Transverse colon (tissue), 4 donors: Measurements from ENCODE around the gene RPS27A. TPM values are rescaled to one million over a fixed set of nuclear protein-coding genes. Genes with fewer than 3 reads are reported as not detected.
"Not testable (repeated sequence)": the region's sequence is repeated elsewhere in the genome, so short reads cannot be mapped to it uniquely, and the experiment has no call there.

Experiments
- DNase-seq: peaks from one replicate; pipeline ENCODE4 v3.0.0-alpha.2; 2019
- H3K27ac ChIP-seq, 4 donors: fragments of 200-600 bp; sonication (generic); 2 replicates each; pipeline ENCODE4 v1.5.1; 2016 to 2018; ENCODE audit warnings: inconsistent platforms in 4 of 4
- H3K27me3 ChIP-seq: fragments of 200-600 bp; sonication (generic); 2 replicates; pipeline ENCODE4 v1.5.1; 2017; ENCODE audit warnings: inconsistent platforms
- H3K36me3 ChIP-seq, 4 donors: fragments of 200-600 bp; sonication (generic); 2 replicates each; pipeline ENCODE4 v1.5.1; 2017 to 2019; ENCODE audit warnings: inconsistent platforms in 4 of 4
- H3K4me1 ChIP-seq, 4 donors: fragments of 200-600 bp; sonication (generic); 2 replicates each; pipeline ENCODE4 v1.5.1; 2017 to 2020; ENCODE audit warnings: inconsistent platforms in 4 of 4
- H3K4me3 ChIP-seq, 4 donors: fragments of 200-600 bp; sonication (generic); 1 replicate in 1 of 4; 2 replicates in 3 of 4; pipeline versions ENCODE4 v1.5.1 to v1.6.1; 2017 to 2019; ENCODE audit warnings: inconsistent platforms in 4 of 4
- H3K9me3 ChIP-seq, 2 donors: fragments of 200-600 bp; sonication (generic); 2 replicates each; pipeline ENCODE4 v1.5.1; 2017 to 2019; ENCODE audit warnings: inconsistent platforms in 2 of 2
- CTCF ChIP-seq, 5 experiments: fragments of 200-600 bp in 3 of 5; fragments of 450-650 bp in 2 of 5; sonication (generic) in 3 of 5; IDR thresholded peaks; 1 replicate in 2 of 5; 2 replicates in 3 of 5; pipeline ENCODE4 v1.5.1; 2016 to 2017; ENCODE audit warnings: antibody characterized with exemption in 5 of 5, inconsistent platforms in 3 of 5, mild to moderate bottlenecking in 2 of 5, moderate library complexity in 1 of 5
- EP300 ChIP-seq: sonication (generic); formaldehyde crosslinking; IDR thresholded peaks from one replicate; pipeline ENCODE4 v1.6.1; 2017; ENCODE audit warnings: antibody characterized with exemption, low read depth
- POLR2A ChIP-seq: fragments of 450-650 bp; IDR thresholded peaks from one replicate; pipeline ENCODE4 v1.6.1; 2016; ENCODE audit warnings: antibody characterized with exemption, mild to moderate bottlenecking, moderate library complexity
- POLR2AphosphoS5 ChIP-seq, 3 donors: sonication (generic); formaldehyde crosslinking; IDR thresholded peaks; one replicate each; pipeline ENCODE4 v1.6.1; 2016; ENCODE audit warnings: antibody characterized with exemption in 3 of 3
- WGBS, 2 donors: methylation state at CpG; one replicate each; pipeline ENCODE4 v1.1.5; 2018; ENCODE audit warnings: low coverage in 1 of 2; 5-methylcytosine and 5-hydroxymethylcytosine counted together
- in situ Hi-C, 4 donors: fragments of 200-750 bp; cut with MboI; loops; one replicate each; pipeline versions ENCODE4 v1.15.0 to v1.15.1; 2017; ENCODE audit warnings: low sequenced_read_pairs in 3 of 4, low pct_ligation_motif_present in 1 of 4, low pct_unique_long_range_greater_than_20kb in 1 of 4
- intact Hi-C: fragments of 100-400 bp; cut with DNase I; formaldehyde crosslinking; loops from one replicate; pipeline ENCODE4 v1.15.1; 2023; ENCODE audit warnings: low total_unique reads
- total RNA-seq, 4 donors: library from RNA; depleted of rRNA; stranded (reverse); fragments of >200 nt; gene quantifications; one replicate each; pipeline ENCODE4 v1.1.0, GENCODE V29; 2016

Gene RPS27A
- total RNA-seq, 4 donors from 2014 or later, result 233 to 1,267 (median 895) TPM

- in situ Hi-C loops (loop anchor here in 1 of 4 donors (25.0 kb wide), 1 partner anchor 169 kb away; no protein-coding TSS in a partner anchor), intact Hi-C loops (no loop called here)
- DNase-seq, result no peak
- Histone ChIP-seq H3K27me3 (no peaks in the 10 kb centered on the region), H3K4me1 (peaks cover 7 to 22% (median 14%) of the 10 kb centered on the region in 4 donors), H3K4me3 (peak overlapping the region; percentile 39 to 76 (median 58)), H3K36me3 (peaks cover 0 to 24% (median 2%) of the 10 kb centered on the region in 4 donors), H3K9me3 (no peaks in the 10 kb centered on the region), H3K27ac (peak overlapping the region; percentile 84 to 91 (median 89))
- WGBS, 2 donors, result 16% methylated on average over 13 of the region's 13 CpGs
- TF ChIP-seq POLR2A (no peak), EP300 (no peak), CTCF (IDR thresholded peaks at IDR 0.05) (peak in 2 of 5 experiments; percentile 9 to 11)
Measured at GRCh38 chr2:55268288-55268906, 35.9 kb downstream of the RPS27A start.

DNA sequence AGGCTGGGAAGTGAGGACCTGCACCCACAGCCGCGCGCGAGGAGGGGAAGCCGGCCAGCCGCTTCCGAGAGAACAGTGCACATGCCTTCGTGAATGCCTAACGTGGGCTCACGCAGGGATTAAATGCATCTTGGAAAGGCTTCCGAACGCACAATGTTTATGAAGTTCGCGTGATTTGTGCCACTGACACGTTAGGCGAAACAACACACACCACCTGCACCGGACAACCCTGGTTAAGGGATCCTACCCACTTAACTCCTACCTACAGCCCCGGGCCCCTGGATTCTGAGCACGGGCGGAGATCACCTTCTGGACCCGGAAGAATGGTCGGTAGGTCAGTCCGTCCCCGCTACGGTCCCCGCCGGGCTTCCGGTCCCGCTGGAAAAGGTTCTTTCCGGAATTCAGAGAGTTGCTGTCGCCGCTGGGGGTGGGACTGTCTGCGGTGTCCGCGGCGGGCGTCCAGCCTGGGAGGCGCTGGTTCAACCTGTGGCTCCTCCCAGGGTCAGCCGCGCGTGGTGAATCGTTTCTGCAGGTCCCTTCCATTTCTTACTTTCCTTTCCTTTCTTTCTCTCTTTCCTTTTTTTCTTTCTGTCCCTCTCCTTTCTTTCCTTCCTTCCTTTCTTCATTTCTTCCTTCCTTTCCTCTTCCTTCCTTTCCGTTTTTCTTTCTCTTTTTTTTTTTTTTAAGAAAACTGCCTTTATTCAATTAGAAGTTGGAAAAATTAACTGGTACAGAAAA lies 36.6 kb downstream of the RPS27A start, which contains the start of gene MTIF2:
Gene MTIF2 (minus strand): TSS at position 325 of the 738 bp plus-strand sequence. CDS start 5,373 bp downstream, outside the sequence.
- peaks cover 0 to 18% (median 0%) of the 10 kb centered on the region in 4 donors for H3K36me3 ChIP-seq
- 0% methylated on average over 5 to 43 of the region's 43 CpGs for WGBS, 2 donors
- H3K4me3 ChIP-seq, result peak within 1 kb of the TSS; percentile 39 to 76 (median 58)
- intact Hi-C loops, result no loop called here
- no peaks in the 10 kb centered on the region for H3K27me3 ChIP-seq
- peak; percentile 97 for DNase-seq
- TF ChIP-seq POLR2AphosphoS5 (IDR thresholded peaks at IDR 0.05), result peak; percentile 60 to 87 (median 86)
- TF ChIP-seq CTCF (IDR thresholded peaks at IDR 0.05), result peak in 1 of 5 experiments; percentile 18
- no peak for TF ChIP-seq EP300
- TF ChIP-seq POLR2A, result peak; percentile 87
- H3K4me1 ChIP-seq, result peaks cover 7 to 22% (median 14%) of the 10 kb centered on the region in 4 donors
- H3K9me3 ChIP-seq, result no peaks in the 10 kb centered on the region
- in situ Hi-C loops, result loop anchor here in 1 of 4 donors (25.0 kb wide), 1 partner anchor 168 kb away; no protein-coding TSS in a partner anchor
- H3K27ac ChIP-seq, result peak within 1 kb of the TSS; percentile 84 to 91 (median 89)

- Histone ChIP-seq H3K4me1 (peaks cover 7 to 22% (median 14%) of the 10 kb centered on the region in 4 donors), H3K27ac (peak overlapping the region; percentile 84 to 91 (median 89)), H3K27me3 (no peaks in the 10 kb centered on the region), H3K4me3 (peak overlapping the region; percentile 24 to 76 (median 58)), H3K36me3 (peaks cover 0 to 12% (median 0%) of the 10 kb centered on the region in 4 donors), H3K9me3 (no peaks in the 10 kb centered on the region)
- intact Hi-C loops (no loop called here), in situ Hi-C loops (loop anchor here in 1 of 4 donors (25.0 kb wide), 1 partner anchor 168 kb away; no protein-coding TSS in a partner anchor)
- no peak for TF ChIP-seq POLR2A
- no peak for TF ChIP-seq EP300
- TF ChIP-seq POLR2AphosphoS5 (IDR thresholded peaks at IDR 0.05), result no peak
- TF ChIP-seq CTCF (IDR thresholded peaks at IDR 0.05), result no peak
- no peak for DNase-seq
- 41 to 42% methylated on average over 7 of the region's 7 CpGs for WGBS, 2 donors
Measured at GRCh38 chr2:55269645-55269990, 37.1 kb downstream of the RPS27A start.

DNA sequence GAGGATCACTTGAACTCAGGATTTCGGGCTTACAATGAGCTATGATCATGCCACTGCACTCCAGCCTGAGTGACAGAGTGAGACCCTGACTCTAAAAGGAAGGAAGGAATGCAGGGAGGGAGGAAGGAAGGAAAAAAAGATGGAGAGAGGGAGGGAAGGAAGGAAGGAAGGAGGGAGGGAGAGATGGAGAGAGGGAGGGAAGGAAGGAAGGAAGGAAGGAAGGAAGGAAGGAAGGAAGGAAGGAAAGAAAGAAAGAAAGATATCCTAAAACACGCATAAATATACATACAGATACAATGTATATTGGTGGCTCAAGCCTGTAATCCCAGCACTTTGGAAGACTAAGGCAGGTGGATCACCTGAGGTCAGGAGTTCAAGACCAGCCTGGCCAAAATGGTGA lies 41.9 kb downstream of the RPS27A start:
- H3K27ac ChIP-seq, DNase-seq, H3K36me3 ChIP-seq, intact Hi-C loops, H3K27me3 ChIP-seq, H3K9me3 ChIP-seq, H3K4me3 ChIP-seq: not testable (repeated sequence)
- WGBS, 2 donors, result 92 to 100% methylated on average over 2 of the region's 2 CpGs
- in situ Hi-C loops, result loop anchor here in 1 of 4 donors (25.0 kb wide), 1 partner anchor 163 kb away; no protein-coding TSS in a partner anchor
- peaks cover 7 to 27% (median 11%) of the 10 kb centered on the region in 4 donors for H3K4me1 ChIP-seq
